ENCODE measurements around the gene CSPG4.
"Not testable (repeated sequence)": the region's sequence is repeated elsewhere in the genome, so short reads cannot be mapped to it uniquely, and the experiment has no call there.

CSPG4 gene

GRCh38 chr15:75738014-75738646 lies 25.5 kb upstream of the CSPG4 start:
- no peak for DNase-seq (ENCODE audit: low spot score)

- DNase-seq (ENCODE audit: low spot score) = not testable (repeated sequence)
These were observed 24.7 kb upstream of the CSPG4 start for GRCh38 chr15:75737116-75738013.

GRCh38 chr15:75736256-75736655 lies 23.6 kb upstream of the CSPG4 start:
- DNase-seq (ENCODE audit: low spot score) = no peak

DNA sequence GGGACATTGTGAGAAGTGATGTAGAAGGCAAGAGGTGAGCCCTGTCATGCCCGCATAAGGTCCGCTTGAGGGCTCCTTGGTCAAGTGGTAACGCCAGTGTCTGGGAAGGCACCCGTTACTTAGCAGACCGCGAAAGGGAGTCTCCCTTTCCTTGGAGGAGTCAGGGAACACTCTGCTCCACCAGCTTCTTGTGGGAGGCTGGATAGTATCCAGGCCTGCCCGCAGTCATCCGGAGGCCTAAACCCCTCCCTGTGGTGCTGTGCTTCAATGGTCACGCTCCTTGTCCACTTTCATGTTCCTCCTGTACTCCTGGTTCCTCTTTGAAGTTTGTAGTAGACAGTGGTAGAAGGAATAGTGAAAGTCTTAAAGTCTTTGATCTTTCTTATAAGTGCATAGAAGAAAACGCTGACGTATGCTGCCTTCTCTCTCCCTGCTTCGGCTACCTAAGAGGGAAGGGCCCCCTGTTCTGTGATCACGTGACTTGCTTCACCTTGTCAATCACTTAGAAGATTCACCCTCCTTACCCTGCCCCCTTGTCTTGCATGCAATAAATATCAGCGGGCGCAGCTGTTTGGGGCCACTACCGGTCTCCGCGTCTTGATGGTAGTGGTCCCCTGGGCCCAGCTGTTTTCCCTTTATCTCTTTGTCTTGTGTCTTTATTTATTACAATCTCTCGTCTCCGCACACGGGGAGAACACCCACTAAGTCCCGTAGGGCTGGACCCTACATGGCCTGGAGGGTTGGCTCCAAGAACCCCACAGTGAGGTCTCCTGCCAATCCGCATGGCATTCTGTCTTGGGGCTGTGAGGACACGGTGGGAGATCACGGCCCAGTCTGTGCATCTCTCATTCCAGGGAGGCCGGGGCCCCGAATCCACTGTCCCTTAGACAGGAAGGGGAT lies 22.5 kb upstream of the CSPG4 start:
- DNase-seq (ENCODE audit: low spot score) = not testable (repeated sequence)

DNA sequence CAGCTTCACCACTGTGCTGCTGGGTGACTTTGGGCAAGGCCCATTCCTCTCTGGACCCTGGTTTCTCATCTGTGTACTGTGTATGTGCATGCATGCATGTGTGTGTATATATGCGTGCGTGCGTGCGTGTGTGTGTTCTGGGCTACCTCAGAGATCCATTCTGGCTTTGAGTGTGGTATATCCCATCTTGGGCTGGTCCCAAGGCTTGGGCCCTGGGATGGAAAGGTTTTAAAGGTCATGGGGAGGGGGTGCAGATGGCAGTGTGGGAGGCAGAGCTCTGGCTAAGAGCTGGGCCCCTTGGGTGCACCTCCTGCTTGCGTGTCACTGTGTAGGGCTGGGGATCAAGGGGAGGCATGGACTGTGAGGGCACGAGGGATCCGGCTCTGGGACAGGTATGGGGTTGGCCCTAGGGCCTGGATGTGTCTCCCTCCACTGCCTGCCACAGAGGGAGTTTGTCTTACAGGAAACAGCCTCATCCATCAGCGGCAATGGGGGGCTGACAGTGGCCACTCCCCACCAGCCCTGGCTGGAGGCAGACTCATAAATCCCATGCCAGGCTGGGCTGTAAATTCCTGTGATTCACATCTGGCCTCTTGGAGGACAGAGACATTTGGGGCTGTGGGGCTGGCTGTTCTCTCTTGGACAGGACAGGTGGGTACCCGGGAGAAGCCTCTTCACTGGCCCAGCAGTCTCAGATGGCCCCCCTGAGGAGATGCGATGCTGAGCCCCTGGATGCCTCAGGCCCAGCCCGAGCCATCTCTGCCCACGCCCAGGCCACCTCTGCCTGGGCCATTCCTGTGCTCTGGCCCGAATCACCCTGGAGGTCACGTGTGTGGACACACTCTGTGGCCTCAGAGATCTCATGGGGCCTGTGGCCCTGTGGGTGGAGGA lies 21.4 kb upstream of the CSPG4 start:
- no peak for DNase-seq (ENCODE audit: low spot score)

DNA sequence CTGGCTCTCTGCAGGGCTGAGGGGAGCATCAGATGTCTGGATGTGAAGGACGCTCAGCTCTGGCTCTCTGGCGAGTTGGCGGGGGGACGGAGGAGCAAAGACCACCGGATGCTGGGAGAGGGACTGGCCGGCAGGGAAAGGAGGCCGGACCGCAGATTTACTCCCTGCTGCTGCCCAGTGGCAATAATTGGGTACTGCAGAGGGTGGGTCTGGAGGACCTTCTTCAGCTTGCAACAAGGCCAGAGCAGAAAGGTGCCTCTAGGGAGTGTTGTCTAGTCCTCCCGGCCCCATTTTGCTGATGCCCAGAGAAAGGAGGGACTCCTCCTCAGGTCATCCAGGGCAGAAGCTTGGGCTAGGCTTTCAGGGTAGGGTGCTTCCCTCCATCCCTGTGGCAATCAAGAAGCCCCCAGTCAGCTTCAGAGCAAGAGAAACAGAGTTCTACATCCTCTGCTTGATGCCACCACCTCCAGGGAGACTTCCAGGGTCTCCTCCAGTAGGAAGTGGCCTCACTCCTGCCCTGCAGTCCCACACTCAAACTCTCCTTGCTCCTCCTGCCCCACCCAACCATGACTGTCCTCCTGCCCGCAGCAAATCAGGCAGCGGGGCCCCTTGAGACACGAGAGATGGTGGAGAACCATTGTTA lies 20.3 kb upstream of the CSPG4 start:
- peak; percentile 57 for DNase-seq (ENCODE audit: low spot score)

DNA sequence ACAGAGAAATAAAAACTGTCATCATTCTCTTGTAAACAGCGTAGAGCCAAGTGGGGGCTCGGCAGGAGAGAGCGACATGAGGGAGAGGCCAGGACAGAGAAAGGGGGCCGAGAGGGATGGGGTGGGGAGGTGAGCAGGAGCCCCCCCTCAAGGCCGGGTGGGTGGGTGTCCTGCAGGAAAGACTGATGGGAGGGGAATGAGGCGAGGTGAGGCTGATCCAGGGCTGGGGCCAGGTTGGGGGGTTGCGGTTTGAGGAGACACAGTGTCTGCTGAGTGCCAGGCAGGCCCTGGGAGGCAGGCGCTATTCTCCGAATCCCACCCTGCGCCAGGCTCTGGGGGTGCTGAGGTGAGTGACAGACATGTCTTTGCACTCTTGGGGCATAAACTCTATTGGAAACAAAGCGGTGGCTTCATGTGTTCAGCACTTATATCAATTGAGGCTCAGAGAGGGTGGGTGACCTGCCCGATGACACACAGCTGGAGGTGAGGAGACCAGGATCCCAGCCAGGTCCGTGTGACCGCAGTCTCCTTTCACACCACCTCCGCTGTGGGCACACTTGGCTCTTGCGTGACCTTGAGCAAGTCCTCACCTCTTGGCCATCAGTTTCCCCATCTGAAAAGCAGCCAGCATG lies 19.6 kb upstream of the CSPG4 start:
- no peak for DNase-seq (ENCODE audit: low spot score)

GRCh38 chr15:75731248-75732151 lies 18.9 kb upstream of the CSPG4 start:
- DNase-seq (ENCODE audit: low spot score) = no peak

DNA sequence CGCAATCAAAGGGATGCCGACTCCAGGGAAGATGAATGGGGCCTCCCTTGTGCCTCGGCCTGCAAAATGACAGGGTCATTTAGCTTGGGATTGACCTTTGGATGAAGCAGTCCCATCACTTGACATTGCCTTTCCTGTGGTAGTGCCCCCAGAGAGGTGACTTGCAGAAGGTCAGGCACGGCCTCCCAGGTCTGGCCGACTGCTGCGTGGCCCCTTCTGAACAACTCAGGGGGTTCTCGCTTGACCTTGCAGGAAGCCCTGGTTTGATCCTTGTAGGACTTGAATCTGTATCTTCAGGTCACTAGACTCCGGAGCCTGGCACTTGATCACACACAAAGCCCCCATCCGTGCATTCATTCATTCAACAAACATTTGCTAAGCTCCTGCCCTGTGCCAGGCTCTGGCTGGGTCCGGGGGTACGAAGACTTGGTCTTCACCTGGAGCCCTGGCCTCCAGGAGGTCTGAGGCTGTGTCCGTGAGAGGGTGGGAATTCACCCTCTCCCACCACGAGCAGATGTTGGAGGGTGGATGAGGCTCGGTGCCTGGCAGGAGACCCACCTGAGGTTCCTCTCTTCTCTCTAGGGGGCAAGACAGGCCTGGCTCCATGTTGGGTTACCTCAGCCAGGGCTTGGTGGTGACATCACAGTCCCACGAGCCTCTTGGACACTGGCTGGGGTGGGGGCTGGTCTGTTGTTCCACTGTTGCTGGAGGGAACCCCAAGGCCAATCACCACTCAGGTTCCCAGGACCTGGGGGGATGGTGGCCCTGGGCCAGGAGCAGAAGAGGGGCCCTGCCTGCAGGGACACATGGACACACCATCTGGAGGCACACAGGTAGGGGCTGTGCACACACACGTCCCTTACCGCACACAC lies 18.0 kb upstream of the CSPG4 start:
- not testable (repeated sequence) for DNase-seq (ENCODE audit: low spot score)

DNA sequence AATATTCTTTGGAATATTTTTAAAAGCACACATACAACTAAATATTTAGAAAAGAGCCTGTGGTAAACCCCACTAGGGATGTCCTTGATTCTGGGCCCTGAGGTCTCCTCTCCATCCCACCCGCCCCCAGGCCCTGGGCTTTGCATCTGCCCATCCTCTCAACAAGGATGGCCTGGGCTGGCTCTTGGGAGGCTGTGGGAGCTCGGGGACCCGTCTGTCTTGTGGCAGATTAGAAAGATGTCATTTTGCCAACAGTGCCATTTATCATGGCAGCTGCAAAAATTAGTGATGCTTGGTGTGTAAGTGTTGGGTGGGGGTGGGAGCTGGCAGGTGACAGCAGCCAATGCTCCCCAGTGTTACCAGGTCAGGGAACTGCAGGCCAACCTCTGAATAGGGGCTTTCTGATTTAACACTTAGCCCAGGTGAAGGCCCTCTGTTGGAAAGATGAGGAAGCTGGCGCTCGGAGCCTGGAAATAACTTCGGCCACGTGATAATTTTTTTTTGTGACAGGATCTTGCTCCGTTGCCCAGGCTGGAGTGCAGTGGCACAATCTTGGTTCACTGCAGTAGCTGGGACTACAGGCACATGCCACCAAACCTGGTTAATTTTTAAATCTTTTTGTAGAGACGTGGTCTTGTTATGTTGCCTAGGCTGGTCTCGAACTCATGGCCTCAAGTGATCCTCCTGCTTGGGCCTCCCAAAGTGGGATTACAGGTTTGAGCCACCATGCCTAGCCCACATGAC lies 16.9 kb upstream of the CSPG4 start:
- no peak for DNase-seq (ENCODE audit: low spot score)

DNA sequence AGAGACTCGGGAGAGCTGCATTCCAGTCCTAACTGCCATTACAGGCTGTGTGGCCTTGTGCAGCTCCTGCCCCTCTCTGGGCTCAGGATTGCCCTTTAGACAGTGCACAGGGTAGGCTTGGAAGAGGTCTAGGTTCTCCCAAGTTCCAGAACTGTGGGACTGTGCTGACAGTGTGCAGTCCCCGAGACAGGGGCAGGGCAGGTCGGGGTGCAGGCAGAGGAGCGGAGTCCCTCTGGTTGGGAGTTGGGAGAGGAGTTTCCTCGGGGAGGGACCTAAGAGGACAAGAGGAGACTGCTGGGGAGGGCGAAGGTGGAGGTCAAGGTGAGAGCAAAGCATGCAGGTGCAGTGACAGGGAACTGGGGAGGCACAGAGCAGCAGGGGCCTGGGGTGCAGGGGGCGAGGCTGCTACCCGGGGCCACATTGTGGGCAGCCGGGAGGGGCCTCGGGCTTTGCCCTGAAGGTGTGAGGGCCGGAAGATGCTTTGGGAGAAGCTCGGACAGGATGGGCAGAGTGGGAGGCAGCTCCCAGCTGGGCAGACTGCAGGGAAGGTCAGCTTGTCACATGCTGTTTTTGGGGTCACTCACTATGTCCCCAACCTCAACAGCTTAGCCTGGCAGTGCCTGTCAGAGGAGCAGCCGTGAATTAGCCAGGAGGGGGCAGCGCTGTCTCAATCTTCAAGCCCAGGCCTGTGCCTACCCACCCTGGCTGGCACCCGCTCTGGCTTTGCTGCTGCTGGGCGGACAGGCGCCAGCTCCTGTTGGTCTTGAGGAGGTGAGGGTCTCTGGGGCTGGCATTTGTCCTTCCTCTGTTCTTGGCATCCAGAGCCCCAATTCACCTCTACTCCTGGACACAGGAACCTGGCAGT lies 15.4 kb upstream of the CSPG4 start:
- DNase-seq (ENCODE audit: low spot score) = peak; percentile 60

- no peak for DNase-seq (ENCODE audit: low spot score)
These were observed 14.4 kb upstream of the CSPG4 start for GRCh38 chr15:75727031-75727531.

- DNase-seq (ENCODE audit: low spot score) = no peak
These were observed 13.3 kb upstream of the CSPG4 start for GRCh38 chr15:75725719-75726607.

DNA sequence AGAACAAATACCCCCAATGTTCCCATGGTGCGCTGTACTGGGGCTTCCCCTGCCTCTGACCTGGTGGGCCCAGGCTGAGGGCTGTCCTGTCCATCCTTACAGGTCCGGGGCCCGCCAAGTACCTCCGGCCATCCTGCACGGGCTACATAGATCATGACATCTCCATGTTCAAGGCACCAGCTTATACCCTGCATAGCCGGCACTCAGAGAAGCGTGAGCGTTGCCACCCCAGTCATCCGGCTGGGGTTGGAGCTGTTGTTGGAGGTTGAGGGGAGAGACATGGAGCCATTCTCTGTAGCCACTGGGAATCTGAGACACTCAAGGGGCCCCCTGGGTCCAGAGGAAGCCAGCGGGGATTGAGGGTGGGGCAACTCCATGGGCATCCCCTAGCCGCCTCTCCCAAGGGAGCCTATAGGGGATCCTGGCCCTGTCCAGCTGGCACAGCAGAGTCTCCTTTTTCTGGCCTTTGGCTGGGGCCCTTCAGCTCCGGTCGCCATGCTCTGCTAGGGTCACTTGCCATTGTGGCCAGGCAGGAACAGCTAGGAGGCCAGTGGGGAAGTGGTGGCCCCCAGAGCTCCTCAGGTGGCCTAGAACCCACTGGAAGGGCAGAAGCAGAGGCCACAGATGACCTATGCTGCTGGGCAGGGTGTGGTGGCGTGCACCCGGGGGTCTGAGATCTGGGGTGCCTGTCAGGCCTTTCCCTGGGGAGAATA lies 12.5 kb upstream of the CSPG4 start:
- no peak for DNase-seq (ENCODE audit: low spot score)
